Measurements from ENCODE around the gene RETN. TPM values are rescaled to one million over a fixed set of nuclear protein-coding genes. Genes with fewer than 3 reads are reported as not detected.
A peak's percentile ranks its signal among the peaks of the same experiment; 100 is the strongest.

The RETN gene
- total RNA-seq, 1 donor from 2014 or later = not detected

DNA sequence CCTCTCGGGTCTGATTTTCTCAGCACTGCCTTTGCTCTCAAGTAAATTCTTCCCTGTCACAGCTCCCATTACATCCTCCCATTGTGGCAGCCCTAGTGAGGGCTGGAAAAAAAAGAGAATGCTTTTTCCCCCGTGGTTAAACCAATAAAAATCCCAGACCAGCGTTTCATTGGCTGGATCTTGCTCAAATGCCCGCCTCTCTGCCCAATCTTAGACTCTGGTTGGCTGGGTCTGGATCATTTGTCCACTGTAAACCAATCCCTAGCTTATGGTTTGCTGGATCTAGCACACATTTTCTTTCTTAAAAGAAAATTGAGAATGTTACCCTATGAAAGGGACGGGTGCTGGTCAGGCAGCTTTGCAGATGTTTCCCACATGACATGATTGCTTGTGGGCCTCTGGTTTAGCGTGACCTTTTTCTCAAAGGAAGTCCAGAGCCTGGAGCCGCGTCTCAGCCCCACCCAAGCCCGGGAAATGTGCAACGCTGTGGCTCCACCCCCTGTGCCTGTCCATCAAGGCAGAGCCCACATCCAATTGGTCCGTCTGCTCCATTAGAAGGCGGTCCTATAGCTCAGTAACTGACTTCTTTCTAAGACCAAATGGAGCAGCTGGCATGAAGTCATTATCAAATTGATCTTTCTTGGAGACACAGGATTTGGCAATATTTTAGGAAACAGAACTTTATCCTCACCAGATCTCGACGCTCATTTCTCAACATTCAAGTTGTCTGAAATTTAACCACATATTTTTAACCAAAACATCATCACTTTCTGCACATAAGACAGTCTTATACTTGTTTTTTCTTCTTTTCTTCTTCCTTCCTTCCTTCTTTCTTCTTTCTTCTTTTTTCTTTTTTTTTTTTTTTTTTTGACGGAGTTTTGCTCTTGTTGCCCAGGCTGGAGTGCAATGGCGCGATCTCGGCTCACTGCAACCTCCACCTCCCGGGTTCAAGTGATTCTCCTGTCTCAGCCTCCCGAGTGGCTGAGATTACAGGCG, 5.5 kb downstream of the RETN start:
- Mint-ChIP-seq H3K27me3 (ENCODE audit: unreplicated experiment) (peaks cover 19% of the 10 kb centered on the region), H3K9me3 (ENCODE audit: unreplicated experiment) (peaks cover 4% of the 10 kb centered on the region), H3K4me1 (ENCODE audit: unreplicated experiment) (peaks cover 4% of the 10 kb centered on the region), H3K4me3 (ENCODE audit: unreplicated experiment) (no peak overlapping the region), H3K36me3 (ENCODE audit: low read depth, unreplicated experiment) (no peaks in the 10 kb centered on the region), H3K27ac (ENCODE audit: unreplicated experiment) (no peak overlapping the region)
- DNase-seq (ENCODE audit: low spot score) = no peak
- TF ChIP-seq, protein P1, sequence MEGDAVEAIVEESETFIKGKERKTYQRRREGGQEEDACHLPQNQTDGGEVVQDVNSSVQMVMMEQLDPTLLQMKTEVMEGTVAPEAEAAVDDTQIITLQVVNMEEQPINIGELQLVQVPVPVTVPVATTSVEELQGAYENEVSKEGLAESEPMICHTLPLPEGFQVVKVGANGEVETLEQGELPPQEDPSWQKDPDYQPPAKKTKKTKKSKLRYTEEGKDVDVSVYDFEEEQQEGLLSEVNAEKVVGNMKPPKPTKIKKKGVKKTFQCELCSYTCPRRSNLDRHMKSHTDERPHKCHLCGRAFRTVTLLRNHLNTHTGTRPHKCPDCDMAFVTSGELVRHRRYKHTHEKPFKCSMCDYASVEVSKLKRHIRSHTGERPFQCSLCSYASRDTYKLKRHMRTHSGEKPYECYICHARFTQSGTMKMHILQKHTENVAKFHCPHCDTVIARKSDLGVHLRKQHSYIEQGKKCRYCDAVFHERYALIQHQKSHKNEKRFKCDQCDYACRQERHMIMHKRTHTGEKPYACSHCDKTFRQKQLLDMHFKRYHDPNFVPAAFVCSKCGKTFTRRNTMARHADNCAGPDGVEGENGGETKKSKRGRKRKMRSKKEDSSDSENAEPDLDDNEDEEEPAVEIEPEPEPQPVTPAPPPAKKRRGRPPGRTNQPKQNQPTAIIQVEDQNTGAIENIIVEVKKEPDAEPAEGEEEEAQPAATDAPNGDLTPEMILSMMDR (IDR thresholded peaks at IDR 0.05; ENCODE audit: unreplicated experiment) = no peak

DNA sequence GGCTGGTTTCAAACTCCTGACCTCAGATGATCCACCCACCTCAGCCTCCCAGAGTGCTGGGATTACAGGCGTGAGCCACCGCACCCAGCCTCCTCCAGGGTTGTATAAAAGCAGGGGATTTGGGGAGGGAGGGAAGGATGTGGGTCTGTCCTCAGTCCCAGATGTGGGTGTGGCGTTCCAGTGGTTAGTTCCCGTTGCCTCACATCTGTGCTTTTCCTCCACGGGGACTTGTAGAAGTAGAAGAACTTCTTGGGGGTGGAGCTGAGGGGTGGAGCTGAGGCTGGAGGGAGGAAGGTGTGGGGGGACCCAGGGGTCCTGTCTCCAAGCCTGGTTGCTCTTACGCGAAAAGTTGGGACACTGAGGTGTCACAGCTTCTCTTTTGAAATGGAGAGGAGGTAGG, 7.5 kb downstream of the RETN start:
- Mint-ChIP-seq H3K36me3 (ENCODE audit: low read depth, unreplicated experiment) (peaks cover 4% of the 10 kb centered on the region), H3K4me1 (ENCODE audit: unreplicated experiment) (no peaks in the 10 kb centered on the region), H3K9me3 (ENCODE audit: unreplicated experiment) (peaks cover 4% of the 10 kb centered on the region), H3K27me3 (ENCODE audit: unreplicated experiment) (peaks cover 17% of the 10 kb centered on the region), H3K4me3 (ENCODE audit: unreplicated experiment) (no peak overlapping the region), H3K27ac (ENCODE audit: unreplicated experiment) (no peak overlapping the region)
- TF ChIP-seq, protein P1 (IDR thresholded peaks at IDR 0.05; ENCODE audit: unreplicated experiment) = no peak
- DNase-seq (ENCODE audit: low spot score) = no peak

DNA sequence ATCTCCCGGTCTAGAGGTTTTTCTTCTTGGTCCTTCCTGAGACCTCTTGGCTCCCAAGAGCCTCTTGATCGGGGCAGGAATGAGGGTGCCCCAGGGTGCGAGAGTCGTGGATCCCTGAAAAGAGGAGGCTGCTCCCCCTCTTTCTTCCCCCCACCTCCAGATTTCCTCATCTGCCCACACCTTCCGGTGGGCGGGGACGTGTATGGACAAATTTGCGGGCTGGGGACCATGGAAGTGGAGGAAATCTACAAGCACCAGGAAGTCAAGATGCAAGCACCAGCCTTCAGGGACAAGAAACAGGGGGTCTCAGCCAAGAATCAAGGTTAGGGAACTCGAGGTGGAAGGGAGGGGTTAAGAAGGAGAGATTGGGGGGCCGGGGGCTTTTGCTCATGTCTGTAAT, 8.0 kb downstream of the RETN start, which contains the start of gene MCEMP1:
MCEMP1 (plus strand) TSS at position 237 of the 400 bp plus-strand sequence; CDS start at position 268, 31 bp downstream.
- DNase-seq (ENCODE audit: low spot score) = no peak
- Mint-ChIP-seq H3K27ac (ENCODE audit: unreplicated experiment) (no peak within 1 kb of the TSS), H3K4me1 (ENCODE audit: unreplicated experiment) (no peaks in the 10 kb centered on the region), H3K9me3 (ENCODE audit: unreplicated experiment) (peaks cover 4% of the 10 kb centered on the region), H3K36me3 (ENCODE audit: low read depth, unreplicated experiment) (peaks cover 4% of the 10 kb centered on the region), H3K27me3 (ENCODE audit: unreplicated experiment) (peaks cover 14% of the 10 kb centered on the region), H3K4me3 (ENCODE audit: unreplicated experiment) (peak within 1 kb of the TSS; percentile 21)
- TF ChIP-seq, protein P1 (IDR thresholded peaks at IDR 0.05; ENCODE audit: unreplicated experiment) = no peak

DNA sequence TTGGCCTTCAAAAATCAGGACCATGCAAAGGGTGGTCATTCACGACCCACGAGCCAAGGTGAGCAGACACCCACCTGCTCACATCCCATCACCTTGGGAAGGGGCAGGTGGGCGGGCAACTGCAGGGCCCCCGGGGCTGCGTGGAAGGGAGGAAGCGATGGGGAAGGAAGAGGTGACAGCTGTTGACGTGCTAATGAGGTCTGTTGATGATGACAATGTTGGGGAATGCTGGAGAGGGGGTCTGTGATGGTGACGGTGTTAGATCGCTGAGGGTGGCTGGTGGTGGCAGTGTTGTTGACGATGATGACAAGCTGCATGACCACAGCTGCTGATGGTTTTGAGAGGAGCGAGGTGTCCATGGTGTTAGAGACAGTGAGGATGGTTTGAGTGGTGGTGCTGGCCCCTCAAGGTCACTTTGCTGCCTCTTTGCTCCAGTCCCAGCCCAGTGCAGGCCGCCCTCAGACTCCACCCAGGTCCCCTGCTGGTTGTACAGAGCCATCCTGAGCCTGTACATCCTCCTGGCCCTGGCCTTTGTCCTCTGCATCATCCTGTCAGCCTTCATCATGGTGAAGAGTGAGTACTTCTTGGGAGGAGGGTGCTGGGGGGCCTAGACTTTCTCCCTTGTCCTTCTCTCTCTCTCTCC, 8.9 kb downstream of the RETN start:
- Mint-ChIP-seq H3K4me1 (ENCODE audit: unreplicated experiment) (no peaks in the 10 kb centered on the region), H3K27me3 (ENCODE audit: unreplicated experiment) (peaks cover 10% of the 10 kb centered on the region), H3K4me3 (ENCODE audit: unreplicated experiment) (peak overlapping the region; percentile 21), H3K9me3 (ENCODE audit: unreplicated experiment) (peaks cover 4% of the 10 kb centered on the region), H3K36me3 (ENCODE audit: low read depth, unreplicated experiment) (peaks cover 6% of the 10 kb centered on the region), H3K27ac (ENCODE audit: unreplicated experiment) (no peak overlapping the region)
- TF ChIP-seq, protein P1 (IDR thresholded peaks at IDR 0.05; ENCODE audit: unreplicated experiment) = no peak
- no peak for DNase-seq (ENCODE audit: low spot score)

Data from endothelial cell (in vitro differentiated cells).